ENCODE results near the gene ALDH4A1. TPM values are rescaled to one million over a fixed set of nuclear protein-coding genes. Genes with fewer than 3 reads are reported as not detected.

The ALDH4A1 gene
- total RNA-seq, 1 donor from 2014 or later, result 6.5 TPM

DNA sequence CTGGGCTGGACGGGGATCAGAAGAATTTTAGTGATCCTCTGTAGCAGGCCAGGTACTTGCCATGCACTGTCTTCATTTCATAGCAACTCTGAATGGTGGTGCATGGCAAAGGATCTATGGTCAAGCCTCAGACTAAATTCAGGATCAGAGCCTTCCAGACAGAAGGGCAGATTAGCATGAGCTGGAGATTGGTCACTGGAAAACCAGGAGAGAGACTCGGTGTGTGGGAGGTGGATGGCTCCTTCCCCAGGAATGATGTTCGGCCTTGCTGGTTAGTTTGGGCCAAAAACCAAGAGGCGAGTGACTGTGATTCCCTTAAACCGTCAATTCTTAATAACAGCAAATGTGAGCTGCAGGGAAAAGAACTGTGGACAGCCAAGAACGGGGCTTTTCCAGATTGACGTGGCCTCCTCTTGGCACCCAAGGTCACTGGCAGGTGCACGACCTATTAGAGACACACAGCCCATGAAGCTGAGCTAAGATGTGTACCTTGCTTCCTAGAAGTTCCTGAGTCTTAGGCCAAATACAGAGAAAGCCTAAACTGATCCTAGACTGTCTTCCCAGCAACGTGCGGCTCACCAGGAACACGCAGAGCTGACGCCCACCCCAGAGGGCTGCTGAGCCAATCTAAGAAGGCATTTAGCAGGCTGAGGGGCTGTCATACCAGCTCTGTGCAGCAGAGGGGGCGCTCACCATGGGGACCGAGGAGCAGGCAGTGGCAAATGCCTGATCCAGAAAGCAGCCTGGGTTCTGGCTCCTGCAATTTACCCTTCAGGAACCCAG lies 18.5 kb downstream of the ALDH4A1 start:
- POLR2A ChIA-PET, result interaction anchor here (1.2 kb wide), 1 partner anchor 88 kb away, joined by 5 read pairs; no protein-coding TSS in a partner anchor

DNA sequence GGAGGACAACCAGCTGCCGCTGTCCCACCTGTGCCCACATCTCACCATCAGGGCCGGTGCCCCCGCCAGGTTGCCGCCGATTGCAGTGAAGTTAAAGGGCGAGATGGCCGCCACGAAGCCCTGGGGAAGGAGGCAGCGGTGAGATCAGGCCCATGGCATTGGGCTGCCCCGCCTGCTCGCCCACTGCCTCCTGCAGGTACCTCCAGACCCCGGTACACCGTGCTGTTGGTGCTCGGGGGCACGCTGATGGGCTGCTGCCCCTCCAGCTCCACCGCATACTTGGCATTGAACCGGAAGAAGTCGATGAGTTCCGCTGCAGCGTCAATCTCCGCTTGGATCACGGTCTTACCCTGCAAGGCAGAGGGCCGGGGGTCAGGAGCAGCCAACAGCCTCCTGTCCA lies 19.3 kb downstream of the ALDH4A1 start:
- ATAC-seq (ENCODE audit: low read depth) (no peak), DNase-seq (no peak)
- ChIA-PET CTCF (interaction anchor here (1.0 to 5.2 kb wide), 8 partner anchors 21 to 358 kb away, joined by 3 to 76 read pairs (median 11); partner anchors contain the start of gene ALDH4A1), POLR2A (no interaction called here)
- H3K4me3 Mint-ChIP-seq, result no peak overlapping the region
- peaks cover 2% of the 10 kb centered on the region for H3K36me3 Mint-ChIP-seq (ENCODE audit: low read depth)
- H3K27ac Mint-ChIP-seq, result no peak overlapping the region
- no peaks in the 10 kb centered on the region for H3K9me3 Mint-ChIP-seq
- intact Hi-C loops (cut with micrococcal nuclease), result no loop called here
- H3K4me1 Mint-ChIP-seq, result no peaks in the 10 kb centered on the region
- TF ChIP-seq, protein P1, sequence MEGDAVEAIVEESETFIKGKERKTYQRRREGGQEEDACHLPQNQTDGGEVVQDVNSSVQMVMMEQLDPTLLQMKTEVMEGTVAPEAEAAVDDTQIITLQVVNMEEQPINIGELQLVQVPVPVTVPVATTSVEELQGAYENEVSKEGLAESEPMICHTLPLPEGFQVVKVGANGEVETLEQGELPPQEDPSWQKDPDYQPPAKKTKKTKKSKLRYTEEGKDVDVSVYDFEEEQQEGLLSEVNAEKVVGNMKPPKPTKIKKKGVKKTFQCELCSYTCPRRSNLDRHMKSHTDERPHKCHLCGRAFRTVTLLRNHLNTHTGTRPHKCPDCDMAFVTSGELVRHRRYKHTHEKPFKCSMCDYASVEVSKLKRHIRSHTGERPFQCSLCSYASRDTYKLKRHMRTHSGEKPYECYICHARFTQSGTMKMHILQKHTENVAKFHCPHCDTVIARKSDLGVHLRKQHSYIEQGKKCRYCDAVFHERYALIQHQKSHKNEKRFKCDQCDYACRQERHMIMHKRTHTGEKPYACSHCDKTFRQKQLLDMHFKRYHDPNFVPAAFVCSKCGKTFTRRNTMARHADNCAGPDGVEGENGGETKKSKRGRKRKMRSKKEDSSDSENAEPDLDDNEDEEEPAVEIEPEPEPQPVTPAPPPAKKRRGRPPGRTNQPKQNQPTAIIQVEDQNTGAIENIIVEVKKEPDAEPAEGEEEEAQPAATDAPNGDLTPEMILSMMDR (IDR thresholded peaks at IDR 0.05), result no peak
- no peaks in the 10 kb centered on the region for H3K27me3 Mint-ChIP-seq

More for the DNA sequence above, 18.5 kb downstream of the ALDH4A1 start:
- Mint-ChIP-seq H3K4me1 (no peaks in the 10 kb centered on the region), H3K4me3 (no peak overlapping the region), H3K9me3 (no peaks in the 10 kb centered on the region), H3K27me3 (no peaks in the 10 kb centered on the region), H3K36me3 (ENCODE audit: low read depth) (peaks cover 2% of the 10 kb centered on the region), H3K27ac (no peak overlapping the region)
- intact Hi-C loops (cut with micrococcal nuclease), result loop anchor here (1.0 kb wide), 7 partner anchors 18 to 357 kb away; partner anchors contain the start of gene ALDH4A1
- ATAC-seq (ENCODE audit: low read depth) (peak; percentile 95), DNase-seq (peak; percentile 63)
- CTCF ChIA-PET, result interaction anchor here (0.6 to 5.2 kb wide), 20 partner anchors 8 to 357 kb away, joined by 3 to 76 read pairs (median 4); partner anchors contain the start of gene ALDH4A1
- TF ChIP-seq, protein P1 (IDR thresholded peaks at IDR 0.05), result peak; percentile 70

DNA sequence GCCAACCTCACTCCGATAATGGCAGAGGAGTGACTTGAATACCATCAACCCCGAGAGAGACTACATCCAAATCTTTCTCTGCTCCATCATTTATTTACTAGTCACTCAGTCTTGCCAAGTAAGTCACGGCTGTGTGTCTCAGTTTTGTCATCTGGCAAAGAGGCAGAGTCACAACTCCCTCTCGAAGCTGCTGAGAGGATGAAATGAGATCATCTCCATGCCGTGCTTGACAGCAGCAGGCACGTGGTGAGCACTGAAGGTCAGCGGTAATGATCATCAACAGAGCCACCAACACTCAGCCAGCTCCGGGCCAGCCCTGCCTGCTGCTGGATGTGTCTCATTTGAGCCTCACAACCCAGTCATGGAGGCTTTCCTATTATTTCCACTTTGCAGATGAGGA lies 19.9 kb downstream of the ALDH4A1 start:
- TF ChIP-seq, protein P1 (IDR thresholded peaks at IDR 0.05), result no peak
- H3K27ac Mint-ChIP-seq, result no peak overlapping the region
- DNase-seq (no peak), ATAC-seq (ENCODE audit: low read depth) (no peak)
- no peaks in the 10 kb centered on the region for H3K4me1 Mint-ChIP-seq
- CTCF ChIA-PET, result interaction anchor here (2.4 to 5.2 kb wide), 2 partner anchors 30 to 89 kb away, joined by 14 to 76 read pairs; no protein-coding TSS in a partner anchor
- H3K27me3 Mint-ChIP-seq, result no peaks in the 10 kb centered on the region
- peaks cover 2% of the 10 kb centered on the region for H3K36me3 Mint-ChIP-seq (ENCODE audit: low read depth)
- POLR2A ChIA-PET, result no interaction called here
- H3K9me3 Mint-ChIP-seq, result no peaks in the 10 kb centered on the region
- intact Hi-C loops (cut with micrococcal nuclease), result no loop called here
- H3K4me3 Mint-ChIP-seq, result no peak overlapping the region

DNA sequence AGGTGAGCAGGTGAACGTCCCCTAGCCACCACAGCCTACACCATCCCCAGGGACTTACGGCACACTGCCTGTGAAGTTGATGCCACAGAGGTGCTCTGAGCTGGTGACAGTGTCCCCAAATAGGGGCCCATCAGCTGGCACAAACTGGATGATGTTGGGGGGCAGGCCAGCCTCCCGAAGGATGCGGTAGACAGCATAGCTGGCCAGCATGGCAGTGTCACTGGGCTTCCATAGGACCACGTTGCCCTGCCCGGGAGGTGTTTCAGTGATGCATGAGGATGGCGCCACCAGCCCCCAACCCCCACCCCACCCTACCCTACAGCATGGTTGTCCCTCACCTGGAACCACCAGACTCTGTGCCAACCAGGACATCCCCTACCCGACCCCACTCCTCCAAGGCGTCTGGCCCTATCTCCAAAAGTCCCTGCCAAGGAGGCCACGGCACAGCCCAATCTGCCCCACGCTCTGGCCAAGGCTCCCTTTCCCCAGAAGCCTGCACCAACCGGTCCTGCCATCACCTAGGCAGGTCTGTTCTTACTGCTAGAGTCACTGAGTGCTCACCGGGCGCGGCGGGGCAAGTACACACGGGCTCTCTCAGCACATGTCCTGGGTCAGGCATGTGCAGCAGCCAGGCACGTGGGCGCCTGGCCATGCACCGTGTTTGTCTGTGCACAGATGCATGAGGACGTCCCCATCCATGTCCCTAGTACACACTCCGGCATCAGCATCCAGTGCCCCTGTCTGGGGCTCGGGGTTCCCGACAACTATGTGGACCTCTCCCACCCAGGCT lies 20.5 kb downstream of the ALDH4A1 start:
- Mint-ChIP-seq H3K27ac (no peak overlapping the region), H3K4me1 (no peaks in the 10 kb centered on the region), H3K4me3 (no peak overlapping the region), H3K27me3 (no peaks in the 10 kb centered on the region), H3K36me3 (ENCODE audit: low read depth) (peaks cover 2% of the 10 kb centered on the region), H3K9me3 (no peaks in the 10 kb centered on the region)
- ATAC-seq (ENCODE audit: low read depth) (no peak), DNase-seq (no peak)
- CTCF ChIA-PET, result no interaction called here
- intact Hi-C loops (cut with micrococcal nuclease), result no loop called here
- TF ChIP-seq, protein P1 (IDR thresholded peaks at IDR 0.05), result no peak
- POLR2A ChIA-PET, result no interaction called here

DNA sequence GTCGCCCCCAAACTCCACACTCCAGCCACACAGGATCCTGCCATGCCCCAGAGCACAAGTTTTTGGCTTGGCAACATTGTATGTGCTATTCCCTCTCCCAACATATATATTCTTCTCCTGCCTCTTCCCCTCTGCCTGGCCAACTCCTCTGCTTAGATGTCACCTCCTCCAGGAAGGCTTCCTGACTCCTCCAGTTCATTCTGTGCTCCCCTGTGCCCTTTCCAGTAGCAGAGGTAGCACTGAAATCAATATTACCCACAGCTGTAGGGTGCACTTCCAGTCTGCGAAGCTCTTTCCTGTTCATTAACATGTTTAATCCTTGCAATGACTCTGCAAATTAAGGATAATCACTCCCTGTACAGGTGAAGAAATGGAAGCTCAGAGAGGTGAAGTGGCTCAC lies 21.2 kb downstream of the ALDH4A1 start:
- TF ChIP-seq, protein P1 (IDR thresholded peaks at IDR 0.05), result no peak
- no peaks in the 10 kb centered on the region for H3K4me1 Mint-ChIP-seq
- no peaks in the 10 kb centered on the region for H3K9me3 Mint-ChIP-seq
- POLR2A ChIA-PET, result no interaction called here
- intact Hi-C loops (cut with micrococcal nuclease), result no loop called here
- ATAC-seq (ENCODE audit: low read depth), result no peak
- no peak overlapping the region for H3K4me3 Mint-ChIP-seq
- DNase-seq, result no peak
- no peaks in the 10 kb centered on the region for H3K27me3 Mint-ChIP-seq
- CTCF ChIA-PET, result no interaction called here
- no peak overlapping the region for H3K27ac Mint-ChIP-seq
- H3K36me3 Mint-ChIP-seq (ENCODE audit: low read depth), result peaks cover 2% of the 10 kb centered on the region
